GM21786 (cell line): ENCODE measurements around the gene SH3PXD2A.

Experiments used
- ATAC-seq: cut with Tn5 transposase; IDR thresholded peaks from one replicate; pipeline ENCODE4 v1.9.1; 2021; ENCODE audit not compliant: unreplicated experiment

SH3PXD2A gene

DNA sequence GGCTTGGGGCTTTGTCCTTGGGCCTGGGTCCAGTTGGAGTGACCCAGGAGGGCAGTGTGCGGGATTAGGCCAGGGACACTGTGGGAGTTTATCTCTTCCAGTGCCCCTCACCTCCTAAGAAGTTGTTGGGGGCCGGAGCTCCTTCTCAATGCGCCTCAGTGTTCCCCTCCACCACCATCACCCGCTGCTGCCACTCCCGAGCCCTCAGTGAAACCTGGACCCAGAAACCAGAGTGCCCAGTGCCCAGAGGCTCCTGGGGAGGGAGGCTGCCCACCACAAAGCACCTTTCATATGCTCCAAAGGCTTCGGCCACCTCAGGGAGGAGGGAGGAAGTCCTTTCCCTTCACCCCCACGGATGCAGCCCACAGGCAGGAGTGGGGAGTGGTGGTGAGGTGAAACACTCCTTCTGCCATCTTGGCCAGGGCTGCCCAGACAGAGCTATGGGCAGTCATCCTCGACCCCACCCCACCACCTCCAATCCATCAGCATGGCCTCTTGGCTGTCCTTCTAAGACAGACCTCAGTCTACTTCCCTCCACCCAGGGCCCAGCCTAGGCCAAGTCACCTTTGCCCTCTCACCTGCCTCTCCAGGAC lies 99.0 kb downstream of the SH3PXD2A start:
- ATAC-seq = no peak

DNA sequence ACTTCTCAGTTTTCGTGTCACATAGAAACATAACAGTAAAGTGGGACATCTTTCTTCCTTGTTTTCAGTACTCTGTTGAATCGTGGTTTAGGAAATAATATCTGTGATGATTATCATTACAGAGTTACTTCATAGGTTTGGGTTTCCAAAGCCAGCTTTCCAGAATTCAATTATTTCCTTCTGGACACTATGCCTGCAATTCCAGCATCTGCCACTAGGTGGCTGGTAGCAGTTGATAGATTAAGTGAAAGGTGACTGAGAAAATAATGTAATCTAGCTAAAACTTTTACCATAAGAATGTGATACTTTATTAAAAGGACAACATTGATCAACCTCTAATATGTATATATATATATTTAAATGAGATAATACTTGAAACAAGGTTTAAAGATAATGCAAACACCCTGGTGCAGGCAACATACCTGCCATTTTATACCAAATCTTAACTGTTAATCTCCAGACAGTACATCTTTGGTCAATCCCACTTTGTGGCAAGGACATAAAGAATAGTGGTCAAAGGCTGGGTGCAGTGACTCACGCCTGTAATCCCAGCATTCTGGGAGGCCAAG lies 102.6 kb downstream of the SH3PXD2A start:
- no peak for ATAC-seq

DNA sequence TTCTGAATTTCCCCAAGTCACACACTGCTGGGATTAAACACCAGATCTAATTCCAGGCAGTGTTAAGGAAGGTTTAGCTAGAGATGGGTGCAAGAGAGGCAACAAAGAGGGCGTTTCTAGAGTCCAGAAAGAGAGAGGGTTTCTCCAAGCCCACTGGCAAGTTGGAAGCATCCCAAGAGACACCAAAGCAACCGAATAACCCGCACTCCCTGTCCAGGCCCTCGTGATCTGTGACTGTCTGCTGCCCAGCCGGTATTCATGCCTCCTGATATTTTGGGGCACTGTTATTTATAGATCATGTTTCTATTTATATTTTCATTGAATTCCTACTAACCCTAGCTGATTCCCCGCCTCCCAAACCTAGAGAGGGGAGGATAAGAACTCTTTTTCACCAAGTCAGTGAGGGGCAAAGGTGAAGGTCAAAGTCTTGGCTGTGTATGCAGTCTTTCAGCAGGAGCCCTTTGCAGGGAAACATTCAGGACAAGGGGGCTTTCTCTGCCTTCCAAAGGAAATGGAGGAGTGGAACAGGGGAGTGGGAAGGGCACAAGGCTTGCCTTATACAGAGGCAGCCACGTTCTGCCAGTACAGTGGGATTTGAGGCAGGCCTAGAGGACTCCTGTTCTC lies 103.6 kb downstream of the SH3PXD2A start:
- no peak for ATAC-seq

DNA sequence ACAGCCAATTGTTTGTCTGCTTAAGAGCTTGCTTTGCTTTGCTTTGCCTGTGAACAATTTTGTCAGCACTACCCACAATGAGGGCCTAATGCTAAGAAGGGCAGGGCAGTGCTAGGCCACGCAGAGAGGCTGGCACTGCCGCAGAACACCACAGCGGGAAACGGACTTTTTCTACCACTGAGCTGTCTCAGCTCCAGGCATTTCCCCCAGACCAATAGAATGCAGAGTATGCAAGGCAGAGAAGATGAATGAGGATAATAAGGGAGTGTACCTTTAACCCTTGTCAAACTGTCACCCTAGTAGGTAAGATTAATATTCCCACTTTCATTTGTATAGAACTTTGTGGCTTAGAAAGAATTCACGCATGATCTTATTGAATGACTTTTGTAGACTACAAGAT lies 104.5 kb downstream of the SH3PXD2A start:
- ATAC-seq = no peak

DNA sequence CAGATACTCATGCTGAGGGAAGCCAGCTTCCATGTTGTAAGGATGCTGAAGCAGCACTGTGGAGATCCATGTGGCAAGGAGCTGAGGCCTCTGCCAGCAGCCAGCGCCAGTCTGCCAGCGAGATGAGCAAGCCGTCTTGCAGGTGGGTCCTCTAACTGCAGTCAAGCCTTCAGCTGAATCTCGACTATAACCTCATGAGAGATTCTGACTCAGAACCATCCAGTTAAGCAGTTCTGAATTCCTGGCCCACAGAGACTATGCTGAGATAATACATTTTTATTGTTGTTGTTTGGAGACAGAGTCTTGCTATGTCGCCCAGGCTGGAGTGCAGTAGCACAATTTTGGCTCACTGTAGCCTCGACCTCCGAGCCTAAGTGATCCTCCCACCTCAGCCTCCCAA lies 105.6 kb downstream of the SH3PXD2A start:
- no peak for ATAC-seq

DNA sequence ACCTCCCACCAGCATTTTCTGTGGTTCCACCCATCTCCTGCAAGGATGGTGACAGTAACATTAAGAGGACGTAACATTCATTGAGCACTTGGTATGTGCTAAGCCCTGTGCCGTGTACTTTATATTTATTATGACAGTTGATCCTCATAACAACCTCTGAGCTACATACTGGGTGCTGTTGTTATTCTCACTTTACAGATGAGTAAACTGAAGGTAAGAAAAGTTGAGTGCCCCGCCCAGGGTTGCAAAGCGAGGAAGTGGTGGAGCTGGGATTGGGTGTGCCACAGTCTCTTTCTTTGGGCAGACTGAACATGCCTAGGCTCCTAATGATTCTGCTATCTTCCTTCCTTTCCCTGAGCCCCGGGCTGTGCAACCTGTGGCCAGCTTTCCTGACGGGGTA lies 107.4 kb downstream of the SH3PXD2A start:
- ATAC-seq = no peak

DNA sequence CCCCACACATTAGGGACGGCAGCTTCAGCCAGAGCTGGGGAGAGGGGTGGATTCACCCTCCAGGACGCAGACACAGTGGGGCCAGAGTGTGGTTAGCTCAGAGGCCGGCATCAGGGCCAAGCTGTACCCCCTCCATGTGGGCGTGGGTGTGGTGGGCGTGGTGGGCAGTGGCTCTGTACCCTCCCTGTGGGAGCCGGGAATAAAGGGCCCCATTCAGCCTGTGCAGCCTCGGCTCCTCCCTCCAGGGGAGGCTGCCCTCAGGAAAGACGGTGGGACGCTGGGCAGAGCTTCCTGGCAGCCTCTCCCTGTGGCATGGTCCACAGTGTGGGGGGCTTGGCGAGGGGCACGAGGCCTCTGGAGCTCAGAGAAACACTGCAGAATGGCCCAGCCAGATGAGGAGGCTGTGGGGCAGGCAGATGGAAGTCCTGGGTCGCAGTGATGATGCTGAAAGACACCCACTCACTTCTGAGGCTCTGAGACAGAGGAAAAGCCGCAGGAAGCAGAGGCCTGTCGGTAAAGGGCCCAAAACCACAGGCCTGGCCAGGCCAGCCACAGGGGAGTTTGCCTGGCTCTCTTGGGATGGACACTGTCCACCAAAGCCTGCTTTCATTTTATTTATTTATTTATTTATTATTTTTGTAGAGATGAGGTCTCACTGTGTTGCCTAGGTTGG lies 108.0 kb downstream of the SH3PXD2A start:
- no peak for ATAC-seq

DNA sequence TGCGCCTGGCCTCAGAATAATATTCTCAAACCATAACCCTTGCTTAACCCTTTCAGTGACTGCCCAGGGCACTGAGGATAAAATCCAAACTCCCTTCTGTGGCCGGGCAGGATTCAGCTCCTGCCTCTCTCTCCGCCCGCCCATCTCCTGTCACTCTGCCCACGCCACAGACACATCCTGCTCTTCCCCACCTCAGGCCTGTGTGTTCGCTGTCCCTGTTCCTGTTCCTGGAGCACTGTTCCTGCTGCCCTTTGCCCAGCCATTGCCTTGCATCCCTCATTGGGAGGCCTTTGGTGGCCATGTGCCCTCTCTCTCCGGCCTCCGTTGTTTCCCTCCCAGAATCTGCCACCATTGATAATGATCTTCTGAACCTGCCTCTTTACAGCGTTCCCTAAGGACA lies 108.8 kb downstream of the SH3PXD2A start:
- ATAC-seq = no peak

DNA sequence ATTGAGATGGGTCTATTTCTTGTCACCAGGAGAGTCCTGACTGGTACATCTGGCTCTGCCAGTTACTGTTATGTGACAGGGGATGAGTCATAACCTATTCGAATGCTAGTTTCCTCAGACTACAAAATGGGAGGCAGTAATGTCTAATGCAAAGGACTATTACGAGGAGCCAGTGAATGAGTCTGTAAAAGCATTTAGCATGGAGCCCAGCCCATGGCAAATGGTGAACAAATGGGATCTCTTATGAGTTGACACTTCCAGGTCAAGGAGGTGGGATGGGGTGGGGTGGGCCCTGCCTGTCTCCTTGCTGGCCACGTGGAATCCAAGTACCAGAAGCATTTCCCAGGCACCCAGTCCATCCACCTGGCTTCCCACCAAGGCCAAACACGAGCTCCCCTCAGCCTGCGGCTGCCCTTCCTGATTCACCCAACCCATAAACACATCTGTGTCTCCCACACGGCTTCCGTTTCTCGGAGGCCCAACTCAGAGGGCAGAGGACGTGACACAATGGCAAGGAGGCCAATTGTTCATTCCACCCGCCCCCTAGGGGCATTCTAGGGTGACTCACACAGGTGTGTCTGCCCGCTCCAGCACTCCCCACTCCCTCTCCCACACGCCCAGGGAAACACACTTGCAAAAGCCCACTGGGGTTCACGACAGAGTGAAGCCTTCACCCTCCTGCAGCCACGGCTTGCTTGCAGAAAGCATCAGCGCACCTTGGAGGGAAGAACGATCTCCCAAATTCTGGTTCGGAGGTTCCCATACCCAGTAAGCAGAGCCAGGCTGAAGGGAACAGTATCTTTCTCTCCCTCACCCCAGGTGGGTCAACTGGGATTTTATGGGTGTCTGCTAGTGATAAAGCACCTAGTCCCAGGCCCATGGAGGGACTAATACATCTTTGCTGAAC lies 109.8 kb downstream of the SH3PXD2A start:
- no peak for ATAC-seq

DNA sequence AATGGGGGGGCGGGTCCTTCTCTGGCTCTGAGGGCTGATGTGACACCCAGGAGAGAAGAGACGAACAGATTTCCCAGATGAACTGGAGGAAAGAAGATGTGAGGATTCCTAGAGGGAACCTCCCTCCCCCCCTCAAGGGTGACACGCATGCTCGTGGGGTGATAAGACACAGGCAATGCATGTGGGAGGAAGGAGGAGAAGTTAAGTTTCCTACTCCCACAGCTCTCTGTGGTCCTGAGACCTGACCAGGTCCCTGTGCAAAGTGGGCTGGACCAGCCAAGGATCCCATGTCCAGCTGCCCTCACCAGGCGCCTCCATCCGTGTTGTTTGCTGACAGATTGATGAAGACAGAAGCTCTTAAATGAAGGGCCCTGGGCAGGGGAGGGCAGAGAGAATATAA lies 112.6 kb downstream of the SH3PXD2A start:
- ATAC-seq = no peak

DNA sequence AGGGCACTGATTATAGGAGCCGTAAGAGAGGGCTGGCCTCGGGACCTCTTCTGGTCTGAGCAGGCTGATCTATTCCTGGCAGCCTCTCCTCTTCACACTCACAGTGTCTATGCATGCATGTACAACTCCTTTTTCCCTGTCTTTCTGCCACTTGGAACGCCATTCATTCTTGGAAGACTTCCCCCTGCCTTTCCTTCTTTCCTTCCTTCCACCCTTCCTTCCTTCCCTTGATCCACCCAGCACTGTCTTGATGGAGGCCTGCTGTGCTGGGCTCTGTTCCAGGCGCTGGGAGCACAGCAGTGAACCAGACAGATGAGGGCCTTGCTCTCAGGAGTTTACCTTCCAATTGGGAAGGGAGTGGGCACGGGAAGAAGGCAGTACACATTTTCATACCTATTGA lies 114.8 kb downstream of the SH3PXD2A start:
- ATAC-seq = no peak

DNA sequence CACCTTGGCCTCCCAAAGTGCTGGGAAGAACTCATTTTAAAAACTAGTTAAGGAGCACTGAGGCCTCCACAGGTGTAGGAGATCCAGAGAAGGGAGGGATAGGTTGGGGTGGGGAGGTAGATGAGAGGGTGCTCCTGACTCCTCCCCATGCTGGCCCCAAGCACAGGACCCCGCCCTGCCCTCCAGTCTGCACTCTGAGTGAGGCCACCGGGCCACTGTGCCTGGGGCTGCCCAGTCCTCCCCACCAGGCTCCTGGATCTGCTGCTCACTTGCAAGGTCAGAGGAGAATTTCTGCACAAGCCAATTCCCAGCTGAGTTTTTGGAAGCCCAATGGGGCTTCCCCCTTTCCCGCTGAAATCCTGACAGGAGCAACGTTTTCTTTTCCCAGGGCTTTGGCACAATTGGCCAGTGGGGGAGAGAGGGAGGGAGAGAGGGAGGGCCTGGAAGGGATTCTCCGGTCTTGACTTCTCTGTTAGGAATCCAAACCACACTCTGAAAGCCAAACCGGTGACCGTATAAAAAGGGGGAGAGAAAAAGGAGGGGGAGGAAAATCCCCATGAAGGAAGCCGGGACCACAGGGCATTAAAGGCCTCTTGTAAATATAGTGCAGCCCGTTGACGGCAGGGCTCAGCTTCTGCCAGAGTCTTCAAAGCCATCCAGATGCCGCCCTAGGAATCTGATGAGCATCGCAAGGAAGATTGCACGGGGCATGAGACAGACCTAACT lies 116.2 kb downstream of the SH3PXD2A start:
- no peak for ATAC-seq

DNA sequence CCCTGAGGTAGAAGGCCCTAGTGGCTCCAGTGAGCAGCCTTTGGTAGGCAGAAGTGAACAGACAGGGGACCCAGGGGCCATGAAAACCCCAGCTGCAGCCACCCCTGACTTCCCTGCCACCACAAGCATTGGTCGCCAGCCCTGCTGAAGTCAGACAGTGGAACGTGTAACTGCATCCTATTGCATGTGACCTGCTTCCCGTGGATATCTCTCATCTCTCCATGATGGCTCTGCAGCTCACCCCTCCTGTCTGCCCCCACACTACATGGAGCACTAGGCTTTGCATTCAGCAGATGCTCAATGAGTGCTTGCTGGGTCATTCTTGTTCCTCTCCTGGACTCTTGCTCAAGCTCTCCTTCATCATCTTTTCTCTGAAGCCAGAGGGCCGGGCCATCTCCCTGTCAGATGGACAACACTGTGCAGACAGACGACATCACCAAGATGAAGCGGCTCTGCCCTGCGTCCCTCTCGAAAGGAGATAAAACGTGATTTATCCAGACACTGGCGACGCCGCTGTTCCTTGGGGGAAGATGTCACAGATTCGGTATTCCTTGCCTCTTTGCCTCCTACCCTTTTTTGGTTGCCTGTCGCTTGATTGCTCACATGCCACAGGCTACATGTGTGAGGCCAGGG lies 117.5 kb downstream of the SH3PXD2A start:
- no peak for ATAC-seq

DNA sequence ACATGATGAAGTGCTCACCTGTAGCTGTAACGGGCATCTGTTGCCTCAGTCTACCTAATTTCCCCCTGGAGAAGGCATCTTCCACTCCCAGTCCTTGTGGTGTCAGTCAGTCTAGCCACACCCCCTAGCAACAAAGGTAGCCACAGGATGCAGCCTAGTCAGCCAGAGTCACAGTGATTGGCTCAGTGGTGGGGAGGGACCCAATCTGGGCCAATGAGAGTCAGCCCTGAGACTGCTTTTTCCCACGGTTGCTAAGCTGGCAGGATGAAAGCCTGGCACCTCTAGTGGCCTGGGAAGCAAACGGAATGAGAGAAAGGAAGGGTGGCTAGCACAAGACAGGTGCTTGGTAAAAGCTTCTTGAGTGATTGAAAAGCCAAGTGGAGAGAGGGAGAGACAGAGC lies 118.6 kb downstream of the SH3PXD2A start:
- no peak for ATAC-seq

DNA sequence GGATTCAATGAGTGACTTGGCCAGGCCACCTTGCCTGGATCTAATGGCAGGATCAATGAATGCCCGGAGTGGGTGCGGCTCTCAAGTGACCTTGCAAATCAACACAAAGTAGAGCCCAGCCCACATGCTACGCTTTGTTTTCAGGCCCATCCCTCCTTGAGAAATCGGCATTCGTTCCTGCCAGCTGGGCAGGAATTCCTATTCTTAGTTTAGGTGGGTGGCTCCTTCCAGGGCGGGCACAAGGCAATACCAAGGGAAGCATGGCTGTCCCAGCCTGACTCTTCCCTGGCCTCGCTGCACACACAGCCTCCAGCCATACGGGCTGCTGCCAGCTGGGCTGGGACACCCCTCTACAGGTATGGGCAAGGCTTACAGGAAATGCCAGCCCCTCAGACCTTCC lies 119.3 kb downstream of the SH3PXD2A start:
- ATAC-seq = no peak

DNA sequence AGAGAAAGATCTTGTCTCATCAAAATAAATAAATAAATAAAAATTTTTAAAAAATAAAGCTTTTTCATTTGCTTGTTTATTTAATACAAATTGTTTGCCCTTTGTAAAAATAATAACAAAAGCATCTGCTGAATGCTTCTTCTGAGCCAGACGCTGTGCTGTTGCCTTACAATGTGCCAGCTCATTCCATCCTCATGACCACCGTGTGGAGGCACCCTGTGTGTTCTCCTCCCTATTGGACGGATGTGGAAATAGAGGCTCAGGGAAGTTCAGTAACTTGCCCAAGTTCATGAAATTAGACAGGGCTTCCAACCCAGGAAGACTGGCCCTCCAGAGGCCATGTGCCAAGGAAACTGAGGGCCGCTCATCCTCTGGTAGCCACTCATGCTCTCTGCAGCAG lies 120.6 kb downstream of the SH3PXD2A start:
- ATAC-seq = no peak

DNA sequence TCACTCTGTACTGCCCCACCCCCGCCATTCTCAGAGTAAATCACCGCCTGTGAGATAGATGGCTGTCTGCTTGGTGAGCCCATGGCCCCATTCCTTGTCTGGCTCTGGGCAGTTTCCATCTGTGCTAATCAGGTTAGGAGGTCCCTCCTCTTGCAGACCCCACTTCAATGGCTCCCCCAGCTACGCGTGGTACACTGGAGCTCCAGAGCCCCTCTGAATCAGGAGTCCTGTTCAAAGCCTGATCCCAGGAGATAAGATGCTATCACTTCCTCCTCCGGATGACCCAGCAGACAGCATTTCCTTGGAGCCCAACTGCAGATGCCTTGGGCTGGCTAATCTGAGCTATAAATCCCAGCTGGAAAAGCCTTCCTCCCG lies 122.3 kb downstream of the SH3PXD2A start:
- ATAC-seq = no peak

DNA sequence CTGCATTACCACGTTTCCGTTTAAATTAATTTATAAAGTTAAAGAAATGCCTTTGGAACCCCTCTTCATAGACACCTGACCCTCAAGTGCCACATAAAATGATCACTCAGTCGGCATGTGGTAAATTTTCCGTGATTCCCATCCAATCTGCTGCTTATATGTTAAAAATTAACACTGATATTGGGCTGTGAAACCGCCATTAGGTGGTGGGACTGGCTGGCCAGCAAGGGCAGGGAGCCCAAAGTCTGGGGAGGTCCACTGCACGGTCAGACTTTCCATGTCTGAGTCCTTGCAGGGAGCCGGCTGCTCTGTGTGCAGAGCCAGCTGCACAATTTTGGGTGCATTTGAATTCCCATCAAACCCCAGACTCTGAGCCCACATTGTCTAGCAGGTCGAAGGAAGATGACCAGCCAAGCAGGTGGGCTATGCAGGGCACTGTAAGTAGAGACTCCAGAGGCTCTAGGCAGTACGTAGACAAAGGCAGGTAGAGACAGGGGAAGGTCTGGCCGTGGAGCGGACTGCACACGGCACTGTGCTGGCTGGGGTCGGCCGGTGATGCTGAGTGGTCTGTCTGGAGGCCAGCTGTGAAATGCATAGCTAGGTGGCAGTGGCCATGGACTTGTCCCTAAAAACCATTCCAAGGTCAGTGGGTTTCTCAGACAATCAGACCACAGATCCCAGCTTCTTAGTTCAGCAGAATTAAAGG lies 122.9 kb downstream of the SH3PXD2A start:
- no peak for ATAC-seq

DNA sequence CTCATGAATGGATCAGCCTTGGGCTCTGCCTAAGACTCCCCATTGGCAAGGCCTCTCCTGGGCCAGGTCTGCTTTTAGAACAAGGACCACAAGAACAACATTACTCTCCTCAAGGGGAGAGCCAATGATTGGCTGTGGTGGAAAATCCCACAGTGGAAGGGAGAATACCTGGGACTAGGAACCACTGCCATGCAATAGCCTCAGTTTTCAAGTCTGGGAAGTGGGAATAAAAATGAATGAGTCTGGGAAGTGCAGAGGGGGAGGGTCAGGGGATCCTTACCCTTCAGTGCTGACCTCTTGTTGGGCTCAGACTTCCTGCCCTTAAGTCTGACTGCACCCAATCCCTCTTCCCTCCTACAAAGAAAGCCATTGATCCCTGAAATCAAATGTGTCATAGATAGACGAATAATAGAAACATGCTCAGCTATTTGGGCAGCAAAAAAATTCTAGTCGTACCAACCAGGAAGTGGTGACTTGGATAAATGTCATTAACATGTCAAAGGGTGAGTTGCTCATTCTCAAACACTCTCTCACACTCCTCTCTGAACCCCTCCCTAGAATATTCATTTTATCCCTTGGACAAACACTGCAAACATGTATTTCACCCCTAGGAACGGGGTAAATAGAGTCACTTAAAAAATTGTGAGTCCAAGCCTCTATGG lies 123.6 kb downstream of the SH3PXD2A start:
- no peak for ATAC-seq
